SJCRH30 (cell line): ENCODE measurements around the gene PJA2. TPM values are rescaled to one million over a fixed set of nuclear protein-coding genes. Genes with fewer than 3 reads are reported as not detected.
A peak's percentile ranks its signal among the peaks of the same experiment; 100 is the strongest.

Experiments
- DNase-seq, 2 experiments: peaks; one replicate each; pipeline ENCODE4 v3.0.0-alpha.2; 2015 to 2020
- H3K27ac ChIP-seq: fragments of 250-450 bp; sonication (Bioruptor Pico); 2 replicates; pipeline ENCODE4 v1.5.1; 2020; ENCODE audit warnings: mild to moderate bottlenecking, moderate library complexity
- H3K27me3 ChIP-seq: fragments of 250-450 bp; sonication (Bioruptor Pico); 2 replicates; pipeline ENCODE4 v1.5.1; 2020; ENCODE audit warnings: mild to moderate bottlenecking, moderate library complexity
- H3K36me3 ChIP-seq: fragments of 250-450 bp; sonication (Bioruptor Pico); 2 replicates; pipeline ENCODE4 v1.5.1; 2020; ENCODE audit warnings: mild to moderate bottlenecking, moderate library complexity
- H3K4me1 ChIP-seq: fragments of 250-450 bp; sonication (Bioruptor Pico); 2 replicates; pipeline ENCODE4 v1.5.1; 2020; ENCODE audit warnings: mild to moderate bottlenecking, moderate library complexity
- H3K4me3 ChIP-seq: fragments of 250-450 bp; sonication (Bioruptor Pico); 2 replicates; pipeline ENCODE4 v1.5.1; 2020; ENCODE audit warnings: mild to moderate bottlenecking, moderate library complexity
- H3K9me3 ChIP-seq: fragments of 250-450 bp; sonication (Bioruptor Pico); replicated peaks from 2 replicates; pipeline ENCODE4 v1.5.1; 2020; ENCODE audit warnings: mild to moderate bottlenecking, moderate library complexity
- total RNA-seq: library from RNA; depleted of rRNA; stranded (reverse); fragments of >200 nt; shearing (Covaris generic); gene quantifications from 2 replicates; pipeline ENCODE4 v1.2.3, GENCODE V29; 2014

The PJA2 gene
- total RNA-seq, 1 experiment from 2014 or later = 67.1 TPM

DNA sequence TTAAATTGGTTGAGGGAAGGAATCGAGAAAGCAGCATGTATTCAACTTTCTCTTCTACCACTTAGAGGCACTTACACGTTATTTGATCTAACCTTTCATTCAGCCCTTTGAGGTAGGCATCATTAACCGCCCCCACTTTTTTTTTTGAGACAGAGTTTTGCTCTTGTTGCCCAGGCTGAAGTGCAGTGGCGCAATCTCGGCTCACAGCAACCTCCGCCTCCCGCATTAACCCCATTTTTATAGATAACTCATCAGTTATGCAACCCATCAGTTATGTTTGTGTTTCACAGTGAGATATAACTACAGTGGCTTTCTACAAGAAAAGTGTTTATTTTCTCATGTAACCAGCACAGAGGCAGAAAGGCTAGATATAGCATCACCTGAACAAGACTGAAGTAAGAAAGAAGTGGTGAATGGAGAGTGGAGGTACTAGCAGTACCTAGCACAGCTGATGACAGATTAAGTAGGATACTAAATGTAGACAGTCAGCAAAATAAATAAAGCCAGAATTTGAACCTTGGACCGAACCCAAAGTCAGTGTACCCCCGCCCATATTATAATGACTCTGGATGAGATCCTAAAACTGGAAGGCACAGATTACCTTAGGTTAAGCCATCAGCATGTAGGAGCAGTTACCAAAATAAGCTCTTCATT is 91.2 kb downstream of the PJA2 start:
- H3K4me1 ChIP-seq = no peaks in the 10 kb centered on the region
- no peaks in the 10 kb centered on the region for H3K9me3 ChIP-seq
- no peak for DNase-seq
- H3K36me3 ChIP-seq = no peaks in the 10 kb centered on the region
- no peak overlapping the region for H3K4me3 ChIP-seq
- no peaks in the 10 kb centered on the region for H3K27me3 ChIP-seq
- no peak overlapping the region for H3K27ac ChIP-seq

DNA sequence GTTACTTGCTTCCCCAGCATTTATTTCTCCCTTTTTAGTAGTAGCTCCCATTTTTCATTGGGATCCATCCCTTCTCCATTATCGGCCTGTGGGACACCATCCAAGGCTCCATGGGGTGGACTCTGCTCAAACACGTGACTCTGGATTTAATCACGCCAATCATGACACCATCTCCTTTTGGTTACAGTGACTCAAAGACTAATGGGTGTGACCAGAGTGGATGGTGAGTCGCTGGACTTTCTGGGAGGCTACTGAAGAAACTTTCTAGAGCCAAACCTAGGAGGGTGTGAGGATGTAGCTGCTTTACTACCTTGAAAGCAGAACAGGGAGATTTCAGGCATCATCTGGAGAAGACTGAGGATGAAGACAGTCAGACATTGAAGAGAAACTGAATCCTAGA is 93.1 kb downstream of the PJA2 start:
- Histone ChIP-seq H3K9me3 (no peaks in the 10 kb centered on the region), H3K4me3 (no peak overlapping the region), H3K27ac (no peak overlapping the region), H3K36me3 (no peaks in the 10 kb centered on the region), H3K27me3 (no peaks in the 10 kb centered on the region), H3K4me1 (no peaks in the 10 kb centered on the region)
- no peak for DNase-seq

DNA sequence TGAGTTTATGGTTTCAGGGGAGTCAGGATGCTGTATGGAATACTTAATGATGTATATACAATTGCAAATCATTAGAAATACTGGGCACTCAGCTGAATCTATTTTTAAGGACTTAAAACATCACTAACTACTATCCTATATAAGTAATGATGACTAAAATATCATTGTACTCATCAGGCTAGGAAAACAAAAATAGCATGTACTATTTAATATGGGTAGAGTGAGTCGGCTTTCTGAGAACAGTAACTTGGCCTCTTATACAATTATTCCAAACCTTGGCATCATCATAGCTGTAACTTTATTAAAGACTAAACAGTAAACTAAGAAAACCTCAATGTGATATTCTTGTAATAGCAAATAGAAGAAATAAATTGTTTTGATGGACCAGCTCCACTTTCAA is 94.5 kb downstream of the PJA2 start:
- H3K9me3 ChIP-seq = no peaks in the 10 kb centered on the region
- H3K4me1 ChIP-seq = peaks cover 3% of the 10 kb centered on the region; the same call in 1 of the 2 replicates
- no peaks in the 10 kb centered on the region for H3K27me3 ChIP-seq
- no peaks in the 10 kb centered on the region for H3K36me3 ChIP-seq
- no peak for DNase-seq
- H3K4me3 ChIP-seq = no peak overlapping the region
- H3K27ac ChIP-seq = no peak overlapping the region

DNA sequence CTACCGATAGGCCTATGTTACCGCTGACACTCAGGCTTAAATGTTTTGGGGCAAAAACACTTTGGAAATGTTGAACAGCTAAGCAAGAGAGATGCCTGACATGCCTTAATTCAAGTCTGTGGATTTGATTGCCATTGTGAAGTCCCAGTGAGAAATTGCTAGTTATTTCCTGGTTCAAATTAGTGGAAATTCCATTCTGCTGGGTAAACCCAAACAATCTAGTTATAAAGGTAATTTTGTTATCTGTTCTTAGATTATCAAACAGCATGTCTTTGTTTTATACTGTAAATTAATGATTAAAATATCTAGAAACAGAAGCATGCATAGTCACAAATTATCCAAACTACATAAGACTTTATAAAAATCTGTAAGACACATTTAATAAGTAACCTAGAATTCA is 96.6 kb downstream of the PJA2 start:
- Histone ChIP-seq H3K4me1 (peaks cover 7% of the 10 kb centered on the region; the same call in 1 of the 2 replicates), H3K27me3 (no peaks in the 10 kb centered on the region), H3K36me3 (no peaks in the 10 kb centered on the region), H3K27ac (no peak overlapping the region), H3K9me3 (no peaks in the 10 kb centered on the region), H3K4me3 (no peak overlapping the region)
- DNase-seq = no peak

DNA sequence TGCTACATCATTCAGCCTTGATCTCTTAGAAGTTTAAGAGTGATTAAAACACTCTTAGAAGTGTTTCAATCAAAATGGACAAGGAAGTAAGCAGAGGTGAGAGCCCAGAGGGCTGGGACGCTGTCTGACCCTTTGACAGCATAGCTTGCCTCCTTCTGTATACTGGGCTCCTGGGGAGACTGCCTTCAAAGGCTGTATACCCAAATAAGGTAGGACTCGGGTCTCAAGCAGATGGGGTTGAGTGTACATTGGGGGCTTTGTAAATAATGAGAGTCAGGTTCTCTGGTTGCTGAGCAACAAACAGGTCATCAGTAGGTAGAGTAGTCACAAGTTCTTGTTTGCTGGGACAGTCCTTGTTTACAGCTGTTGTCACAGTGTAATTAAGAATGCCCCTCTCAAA is 97.1 kb downstream of the PJA2 start:
- H3K4me1 ChIP-seq = peaks cover 7% of the 10 kb centered on the region; the same call in 1 of the 2 replicates
- DNase-seq = no peak
- H3K9me3 ChIP-seq = no peaks in the 10 kb centered on the region
- no peaks in the 10 kb centered on the region for H3K36me3 ChIP-seq
- no peak overlapping the region for H3K27ac ChIP-seq
- no peaks in the 10 kb centered on the region for H3K27me3 ChIP-seq
- no peak overlapping the region for H3K4me3 ChIP-seq

DNA sequence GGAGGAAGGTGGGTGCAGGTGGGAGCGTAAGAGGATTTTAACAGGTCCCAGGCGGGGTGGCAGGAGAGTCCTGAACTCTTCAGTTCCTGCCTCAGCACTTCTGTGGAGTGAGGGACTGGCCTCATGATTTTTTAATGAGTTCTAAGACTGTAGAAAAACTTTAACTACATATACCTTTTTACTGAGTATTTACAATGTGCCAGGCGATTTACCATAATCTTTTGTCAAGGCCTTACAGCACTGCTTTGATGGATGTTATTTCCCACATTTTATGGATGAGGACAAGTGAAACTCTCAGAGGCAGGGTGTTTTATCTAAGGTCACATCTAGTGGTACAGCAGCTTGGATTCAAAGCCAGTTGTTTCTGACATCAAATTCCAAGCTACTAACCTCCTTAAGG is 99.5 kb downstream of the PJA2 start:
- no peak for DNase-seq

DNA sequence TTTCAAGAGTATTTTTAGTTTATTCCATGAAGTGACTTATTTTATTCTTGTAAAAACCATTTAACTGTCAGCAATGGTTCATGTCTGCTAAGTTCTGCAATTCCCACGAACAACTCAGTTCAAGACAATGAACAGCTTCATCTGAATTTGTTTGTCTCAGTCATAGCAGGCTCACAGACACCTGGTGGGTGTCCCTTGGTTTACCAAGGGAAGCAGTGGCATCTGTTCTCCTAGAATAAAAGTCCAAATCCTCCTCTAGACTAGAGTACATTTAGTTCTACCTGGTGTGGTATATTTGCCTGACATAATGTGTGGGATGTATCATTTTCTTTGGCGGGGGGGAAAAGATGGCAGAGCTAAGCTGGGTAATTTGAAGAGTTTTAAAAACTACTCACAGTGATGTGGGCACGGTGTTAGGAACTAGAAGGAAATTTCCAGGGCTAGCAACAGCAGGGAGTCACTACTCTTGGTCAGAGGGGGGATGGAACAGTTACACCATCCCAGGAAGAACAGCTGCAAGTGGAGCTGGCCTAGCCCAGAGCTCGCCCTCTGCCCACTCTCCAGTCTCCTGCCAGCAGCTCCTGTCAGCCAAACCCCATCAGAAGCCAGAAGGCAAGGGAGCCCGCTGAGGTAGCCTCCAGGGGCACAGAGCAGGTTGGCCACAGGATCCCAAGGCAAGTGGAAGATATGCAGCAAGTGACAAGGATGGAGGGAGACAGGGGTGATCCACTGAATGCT is 100.3 kb downstream of the PJA2 start:
- Histone ChIP-seq H3K27ac (no peak overlapping the region), H3K36me3 (no peaks in the 10 kb centered on the region), H3K4me1 (peaks cover 7% of the 10 kb centered on the region; the same call in 1 of the 2 replicates), H3K4me3 (no peak overlapping the region), H3K9me3 (no peaks in the 10 kb centered on the region; the same call in 1 of the 2 replicates), H3K27me3 (no peaks in the 10 kb centered on the region)
- peak; percentile 62 to 79 for DNase-seq

More for the DNA sequence above, 99.5 kb downstream of the PJA2 start:
- Histone ChIP-seq H3K4me1 (peaks cover 7% of the 10 kb centered on the region; the same call in 1 of the 2 replicates), H3K9me3 (no peaks in the 10 kb centered on the region), H3K4me3 (no peak overlapping the region), H3K27me3 (no peaks in the 10 kb centered on the region), H3K36me3 (no peaks in the 10 kb centered on the region), H3K27ac (no peak overlapping the region)

DNA sequence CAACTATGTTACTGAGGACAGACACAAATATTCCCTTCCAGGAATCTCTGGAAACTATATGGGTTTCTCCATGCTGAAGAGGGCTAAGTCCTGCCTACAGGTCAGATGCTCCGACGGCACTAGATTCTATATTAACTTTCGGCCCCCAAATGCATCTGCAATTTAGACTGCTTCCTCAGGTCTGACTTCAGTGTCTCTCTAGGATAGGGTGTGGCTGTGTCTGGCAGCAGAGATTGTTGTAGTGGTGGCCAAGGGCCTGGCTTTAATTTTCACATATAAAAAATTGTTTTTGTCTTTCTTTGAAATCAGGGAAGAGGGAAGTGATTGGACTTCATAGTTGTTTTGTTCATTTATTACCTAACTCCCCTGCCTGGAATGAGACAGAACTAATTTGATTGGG is 101.8 kb downstream of the PJA2 start:
- H3K4me3 ChIP-seq = no peak overlapping the region
- H3K9me3 ChIP-seq = no peaks in the 10 kb centered on the region; the same call in 1 of the 2 replicates
- H3K4me1 ChIP-seq = peaks cover 7% of the 10 kb centered on the region; the same call in 1 of the 2 replicates
- no peaks in the 10 kb centered on the region for H3K36me3 ChIP-seq
- no peak for DNase-seq
- H3K27me3 ChIP-seq = no peaks in the 10 kb centered on the region
- no peak overlapping the region for H3K27ac ChIP-seq

DNA sequence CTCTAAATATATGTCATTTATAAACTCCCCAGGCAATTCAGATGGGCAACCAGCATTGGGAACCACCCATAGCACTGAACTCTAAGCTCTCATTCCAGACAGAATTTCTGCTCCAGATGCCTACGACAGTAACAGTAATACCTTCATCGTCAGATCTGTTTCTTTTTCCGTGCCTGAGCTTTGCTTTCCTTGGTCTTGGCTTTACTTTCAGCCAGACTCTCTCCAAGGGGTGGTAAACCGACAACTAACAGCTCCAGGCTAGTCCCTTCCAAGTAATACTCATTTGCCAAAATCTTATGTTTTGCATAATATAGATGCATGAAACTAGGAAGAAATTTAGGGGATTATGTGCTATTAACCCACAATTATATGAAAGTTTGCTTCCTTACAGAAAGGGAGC is 102.3 kb downstream of the PJA2 start:
- DNase-seq = no peak
- Histone ChIP-seq H3K4me3 (no peak overlapping the region), H3K27ac (no peak overlapping the region), H3K36me3 (no peaks in the 10 kb centered on the region), H3K4me1 (peaks cover 7% of the 10 kb centered on the region; the same call in 1 of the 2 replicates), H3K27me3 (no peaks in the 10 kb centered on the region), H3K9me3 (no peaks in the 10 kb centered on the region; the same call in 1 of the 2 replicates)

DNA sequence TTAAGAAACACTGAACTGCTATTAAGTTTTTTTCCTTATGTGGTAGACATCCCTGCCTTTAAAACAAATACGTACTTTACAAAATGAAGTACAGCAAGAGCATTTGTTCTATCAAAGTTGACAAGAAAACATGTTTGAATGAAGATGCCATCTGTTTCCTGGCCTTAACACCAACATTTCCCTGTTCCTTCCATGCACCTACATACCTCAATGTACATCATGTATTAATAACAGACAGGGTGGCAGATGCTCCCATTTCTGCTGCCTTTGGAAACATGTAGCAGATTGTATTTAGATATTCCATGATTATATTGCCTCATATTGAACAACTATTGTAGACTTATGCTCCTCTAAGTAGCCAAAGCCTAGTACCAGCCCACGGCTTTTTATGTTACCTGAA is 104.4 kb downstream of the PJA2 start:
- DNase-seq = no peak
- Histone ChIP-seq H3K36me3 (no peaks in the 10 kb centered on the region), H3K4me1 (peaks cover 6% of the 10 kb centered on the region; the same call in 1 of the 2 replicates), H3K4me3 (no peak overlapping the region), H3K27me3 (no peaks in the 10 kb centered on the region), H3K27ac (no peak overlapping the region), H3K9me3 (no peaks in the 10 kb centered on the region; the same call in 1 of the 2 replicates)

DNA sequence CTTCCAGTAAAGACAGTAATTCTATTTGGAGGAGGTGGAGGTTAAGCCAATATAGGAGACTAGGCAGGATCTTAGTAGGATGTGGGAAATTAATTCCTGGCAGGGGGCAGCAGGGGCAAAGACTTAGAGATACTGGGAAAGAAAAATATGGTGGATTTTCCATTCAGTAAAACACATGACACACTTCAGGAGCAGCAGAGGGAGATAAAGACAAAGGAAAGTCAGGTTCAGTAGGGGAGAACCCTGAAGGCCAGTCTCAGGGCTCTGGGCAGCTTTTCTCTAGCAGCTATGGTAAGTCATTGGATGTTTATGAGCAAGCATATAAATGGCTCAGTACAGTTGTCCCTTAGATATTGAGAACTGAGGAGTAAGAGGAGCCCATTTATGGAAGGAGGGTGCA is 105.5 kb downstream of the PJA2 start:
- no peaks in the 10 kb centered on the region for H3K36me3 ChIP-seq
- no peaks in the 10 kb centered on the region for H3K4me1 ChIP-seq
- no peaks in the 10 kb centered on the region for H3K27me3 ChIP-seq
- H3K9me3 ChIP-seq = no peaks in the 10 kb centered on the region; the same call in 1 of the 2 replicates
- H3K4me3 ChIP-seq = no peak overlapping the region
- DNase-seq = no peak
- no peak overlapping the region for H3K27ac ChIP-seq

DNA sequence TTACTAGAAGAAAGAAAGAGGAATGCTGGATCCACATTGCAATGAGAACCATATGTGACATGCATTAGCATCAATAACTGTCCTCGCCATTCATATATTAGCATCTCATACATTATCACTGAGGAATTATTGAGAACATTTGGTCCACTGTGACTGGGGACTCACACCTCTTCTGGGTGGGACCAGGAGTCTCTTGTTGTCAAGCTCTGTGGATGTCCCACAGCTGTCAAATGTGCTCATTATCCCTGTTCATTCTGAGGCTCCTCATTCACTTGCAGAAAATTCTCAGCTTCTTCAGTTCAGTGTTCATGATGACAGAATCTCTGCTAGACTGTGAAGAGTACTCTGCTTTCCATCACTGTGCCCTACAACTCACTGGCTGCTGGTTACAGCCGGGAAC is 109.4 kb downstream of the PJA2 start:
- H3K36me3 ChIP-seq = no peaks in the 10 kb centered on the region
- H3K9me3 ChIP-seq = no peaks in the 10 kb centered on the region; the same call in 1 of the 2 replicates
- H3K4me1 ChIP-seq = no peaks in the 10 kb centered on the region
- H3K27me3 ChIP-seq = no peaks in the 10 kb centered on the region
- H3K4me3 ChIP-seq = no peak overlapping the region
- no peak for DNase-seq
- H3K27ac ChIP-seq = no peak overlapping the region

DNA sequence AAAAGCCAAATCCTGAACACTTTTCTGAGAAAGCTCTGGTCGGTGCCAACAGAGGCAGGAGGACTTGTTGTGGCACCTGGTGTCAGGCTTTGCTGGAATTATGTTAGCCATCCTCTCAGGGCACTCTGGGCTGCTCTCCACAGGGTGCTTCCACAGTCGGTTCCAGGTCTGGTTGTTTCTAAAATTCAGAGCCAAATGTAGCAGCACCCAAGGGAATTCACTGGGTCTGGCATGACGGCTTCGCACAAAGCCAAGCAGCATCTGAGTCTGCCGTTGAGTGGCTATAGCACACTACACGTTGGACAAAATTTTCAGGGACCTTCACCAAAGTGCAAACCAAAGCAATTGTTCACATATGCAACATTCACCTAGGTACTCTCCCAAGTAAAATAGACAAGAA is 110.2 kb downstream of the PJA2 start:
- Histone ChIP-seq H3K36me3 (no peaks in the 10 kb centered on the region), H3K4me3 (no peak overlapping the region), H3K27me3 (no peaks in the 10 kb centered on the region), H3K9me3 (no peaks in the 10 kb centered on the region; the same call in 1 of the 2 replicates), H3K4me1 (no peaks in the 10 kb centered on the region), H3K27ac (no peak overlapping the region)
- no peak for DNase-seq

DNA sequence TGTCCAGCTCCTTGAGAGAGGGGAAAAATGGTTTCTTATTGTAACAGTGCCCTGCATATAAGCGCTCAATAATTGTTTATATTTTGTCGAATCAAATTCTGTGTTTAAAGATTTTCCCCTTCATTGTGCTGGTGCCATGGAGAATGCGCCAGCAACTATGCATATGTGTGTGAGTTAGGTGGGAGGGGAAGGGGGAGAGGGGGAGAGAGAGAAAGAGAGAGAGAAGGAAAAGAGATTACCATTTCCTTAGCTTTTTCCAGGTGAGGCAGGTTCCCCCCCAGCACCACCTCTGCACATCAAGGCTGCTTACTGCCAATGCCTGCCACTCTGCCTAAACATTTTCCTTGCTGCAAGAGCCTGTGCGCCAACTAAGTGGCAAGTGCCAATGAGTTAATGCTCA is 111.0 kb downstream of the PJA2 start:
- Histone ChIP-seq H3K9me3 (no peaks in the 10 kb centered on the region; the same call in 1 of the 2 replicates), H3K36me3 (no peaks in the 10 kb centered on the region), H3K4me1 (no peaks in the 10 kb centered on the region), H3K4me3 (no peak overlapping the region), H3K27me3 (no peaks in the 10 kb centered on the region), H3K27ac (no peak overlapping the region)
- DNase-seq = no peak

DNA sequence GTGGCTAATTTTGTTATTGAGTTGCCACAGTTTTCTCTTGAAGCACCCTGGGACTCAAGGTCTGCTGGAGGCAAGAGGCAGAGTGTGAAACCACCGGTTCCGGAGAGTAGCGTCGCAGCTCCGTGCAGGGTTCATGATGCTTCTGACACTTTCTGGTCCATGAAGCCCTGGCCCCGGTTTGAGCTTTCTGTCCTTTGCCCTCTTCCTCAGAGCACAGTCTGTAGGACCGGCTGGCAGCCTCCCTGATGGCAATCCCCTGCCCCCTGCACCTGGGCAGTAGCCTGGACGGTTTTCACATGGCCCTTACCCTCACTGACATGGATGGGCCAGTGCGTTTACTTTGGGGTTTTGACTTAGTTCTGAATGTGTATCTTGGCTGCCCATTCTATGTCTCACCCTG is 111.9 kb downstream of the PJA2 start:
- Histone ChIP-seq H3K4me1 (no peaks in the 10 kb centered on the region), H3K9me3 (no peaks in the 10 kb centered on the region; the same call in 1 of the 2 replicates), H3K27ac (no peak overlapping the region), H3K4me3 (no peak overlapping the region), H3K36me3 (no peaks in the 10 kb centered on the region), H3K27me3 (no peaks in the 10 kb centered on the region)
- DNase-seq = no peak
